ENCODE data around the gene MVB12B.

The MVB12B gene

GRCh38 chr9:126524353-126525077 is 197.9 kb downstream of the MVB12B start:
- no peaks in the 10 kb centered on the region for H3K36me3 ChIP-seq (ENCODE audit: insufficient read depth, low read length)
- H3K27me3 ChIP-seq (ENCODE audit: insufficient read depth, low read length) = peaks cover 58% of the 10 kb centered on the region
- no peak overlapping the region for H2AFZ ChIP-seq (ENCODE audit: low read length, unreplicated experiment)
- no peak overlapping the region for H3K27ac ChIP-seq (ENCODE audit: low read depth, low read length)
- no peaks in the 10 kb centered on the region for H3K4me1 ChIP-seq (ENCODE audit: control insufficient read depth, insufficient read depth, low read length, unreplicated experiment)
- no peaks in the 10 kb centered on the region for H3K79me2 ChIP-seq (ENCODE audit: control insufficient read depth, insufficient read depth, low read length, unreplicated experiment)
- H3K4me3 ChIP-seq (ENCODE audit: low read depth, low read length) = no peak overlapping the region

- no peaks in the 10 kb centered on the region for H3K4me1 ChIP-seq (ENCODE audit: control insufficient read depth, insufficient read depth, low read length, unreplicated experiment)
- H3K27me3 ChIP-seq (ENCODE audit: insufficient read depth, low read length) = peaks cover 40% of the 10 kb centered on the region
- no peak overlapping the region for H3K4me3 ChIP-seq (ENCODE audit: low read depth, low read length)
Observed at GRCh38 chr9:126526218-126527108, 199.8 kb downstream of the MVB12B start.

DNA sequence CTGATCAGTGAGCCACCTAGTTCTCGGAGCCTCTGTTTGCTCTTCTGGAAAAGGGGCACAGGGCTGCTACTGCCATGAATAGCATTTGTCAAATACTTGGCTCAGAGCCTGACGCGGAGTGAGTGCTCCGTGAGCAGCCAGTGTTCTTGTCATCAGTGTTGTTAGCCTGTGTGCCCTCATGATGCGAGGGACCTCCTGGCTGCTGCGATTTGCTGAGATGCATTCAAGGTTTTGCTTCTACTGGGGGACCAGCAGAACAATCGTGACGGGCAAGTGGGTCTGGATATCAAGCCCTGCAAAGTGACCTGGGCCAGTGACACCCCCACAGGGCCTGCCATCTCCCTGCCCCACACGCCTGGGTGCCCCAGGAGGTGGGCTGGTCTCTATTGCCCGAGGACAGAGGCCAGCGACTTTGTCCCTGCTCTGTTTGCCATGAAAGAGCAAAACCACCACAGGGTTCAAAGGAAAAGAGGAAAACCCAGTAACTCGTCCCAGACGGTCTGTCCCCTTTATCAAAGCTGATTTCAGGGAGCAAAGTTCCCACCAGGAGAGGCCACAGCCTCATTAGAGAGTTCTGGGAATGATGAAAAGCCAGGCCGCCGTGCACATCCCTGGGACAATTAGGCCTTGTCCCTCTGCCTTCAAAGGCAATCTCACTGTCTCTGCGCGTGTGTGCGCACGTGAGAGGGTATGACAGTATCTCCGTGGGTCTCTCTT is 200.6 kb downstream of the MVB12B start:
- Histone ChIP-seq H3K4me1 (ENCODE audit: control insufficient read depth, insufficient read depth, low read length, unreplicated experiment) (no peaks in the 10 kb centered on the region), H3K36me3 (ENCODE audit: insufficient read depth, low read length) (no peaks in the 10 kb centered on the region), H3K79me2 (ENCODE audit: control insufficient read depth, insufficient read depth, low read length, unreplicated experiment) (no peaks in the 10 kb centered on the region), H3K4me3 (ENCODE audit: low read depth, low read length) (no peak overlapping the region), H3K27me3 (ENCODE audit: insufficient read depth, low read length) (peaks cover 32% of the 10 kb centered on the region), H2AFZ (ENCODE audit: low read length, unreplicated experiment) (no peak overlapping the region), H3K27ac (ENCODE audit: low read depth, low read length) (no peak overlapping the region)

More at GRCh38 chr9:126526218-126527108, 199.8 kb downstream of the MVB12B start:
- Histone ChIP-seq H2AFZ (ENCODE audit: low read length, unreplicated experiment) (no peak overlapping the region), H3K27ac (ENCODE audit: low read depth, low read length) (no peak overlapping the region), H3K36me3 (ENCODE audit: insufficient read depth, low read length) (no peaks in the 10 kb centered on the region), H3K79me2 (ENCODE audit: control insufficient read depth, insufficient read depth, low read length, unreplicated experiment) (no peaks in the 10 kb centered on the region)

- H3K27me3 ChIP-seq (ENCODE audit: insufficient read depth, low read length) = peaks cover 31% of the 10 kb centered on the region
- no peaks in the 10 kb centered on the region for H3K79me2 ChIP-seq (ENCODE audit: control insufficient read depth, insufficient read depth, low read length, unreplicated experiment)
- H2AFZ ChIP-seq (ENCODE audit: low read length, unreplicated experiment) = no peak overlapping the region
- H3K4me1 ChIP-seq (ENCODE audit: control insufficient read depth, insufficient read depth, low read length, unreplicated experiment) = no peaks in the 10 kb centered on the region
- H3K4me3 ChIP-seq (ENCODE audit: low read depth, low read length) = no peak overlapping the region
- H3K36me3 ChIP-seq (ENCODE audit: insufficient read depth, low read length) = no peaks in the 10 kb centered on the region
- H3K27ac ChIP-seq (ENCODE audit: low read depth, low read length) = no peak overlapping the region
Observed at GRCh38 chr9:126528111-126528510, 201.5 kb downstream of the MVB12B start.

- H3K4me1 ChIP-seq (ENCODE audit: control insufficient read depth, insufficient read depth, low read length, unreplicated experiment) = no peaks in the 10 kb centered on the region
- no peak overlapping the region for H3K4me3 ChIP-seq (ENCODE audit: low read depth, low read length)
- no peak overlapping the region for H2AFZ ChIP-seq (ENCODE audit: low read length, unreplicated experiment)
- H3K27me3 ChIP-seq (ENCODE audit: insufficient read depth, low read length) = peaks cover 38% of the 10 kb centered on the region
- no peaks in the 10 kb centered on the region for H3K79me2 ChIP-seq (ENCODE audit: control insufficient read depth, insufficient read depth, low read length, unreplicated experiment)
- no peaks in the 10 kb centered on the region for H3K36me3 ChIP-seq (ENCODE audit: insufficient read depth, low read length)
- H3K27ac ChIP-seq (ENCODE audit: low read depth, low read length) = no peak overlapping the region
Observed at GRCh38 chr9:126528915-126529314, 202.3 kb downstream of the MVB12B start.

GRCh38 chr9:126531035-126531571 is 204.5 kb downstream of the MVB12B start:
- H3K27me3 ChIP-seq (ENCODE audit: insufficient read depth, low read length) = peaks cover 38% of the 10 kb centered on the region
- H3K79me2 ChIP-seq (ENCODE audit: control insufficient read depth, insufficient read depth, low read length, unreplicated experiment) = no peaks in the 10 kb centered on the region
- H3K27ac ChIP-seq (ENCODE audit: low read depth, low read length) = no peak overlapping the region
- no peaks in the 10 kb centered on the region for H3K36me3 ChIP-seq (ENCODE audit: insufficient read depth, low read length)
- H3K4me1 ChIP-seq (ENCODE audit: control insufficient read depth, insufficient read depth, low read length, unreplicated experiment) = no peaks in the 10 kb centered on the region
- no peak overlapping the region for H2AFZ ChIP-seq (ENCODE audit: low read length, unreplicated experiment)
- no peak overlapping the region for H3K4me3 ChIP-seq (ENCODE audit: low read depth, low read length)

DNA sequence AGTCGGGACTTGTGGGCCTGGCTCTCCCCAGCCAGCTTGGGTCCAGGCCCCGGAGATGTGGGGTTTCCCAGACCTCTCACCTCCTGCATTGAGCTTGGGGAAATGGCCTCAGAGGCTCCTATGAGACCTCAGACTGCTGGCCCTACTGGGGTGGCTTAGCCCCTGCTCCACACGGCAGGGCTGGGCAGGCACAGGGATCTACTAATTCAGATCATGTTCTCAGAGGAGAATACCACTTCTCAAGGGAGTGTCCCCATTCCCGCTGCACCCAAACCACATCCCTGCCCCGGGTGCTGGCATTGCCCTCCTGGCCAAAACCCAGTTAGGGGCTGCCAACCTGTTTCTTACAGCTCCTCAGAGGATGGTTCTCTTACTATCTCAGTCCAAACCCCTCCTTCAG is 205.0 kb downstream of the MVB12B start:
- Histone ChIP-seq H2AFZ (ENCODE audit: low read length, unreplicated experiment) (no peak overlapping the region), H3K4me1 (ENCODE audit: control insufficient read depth, insufficient read depth, low read length, unreplicated experiment) (no peaks in the 10 kb centered on the region), H3K4me3 (ENCODE audit: low read depth, low read length) (no peak overlapping the region), H3K27me3 (ENCODE audit: insufficient read depth, low read length) (peaks cover 38% of the 10 kb centered on the region), H3K36me3 (ENCODE audit: insufficient read depth, low read length) (no peaks in the 10 kb centered on the region), H3K27ac (ENCODE audit: low read depth, low read length) (no peak overlapping the region), H3K79me2 (ENCODE audit: control insufficient read depth, insufficient read depth, low read length, unreplicated experiment) (no peaks in the 10 kb centered on the region)

DNA sequence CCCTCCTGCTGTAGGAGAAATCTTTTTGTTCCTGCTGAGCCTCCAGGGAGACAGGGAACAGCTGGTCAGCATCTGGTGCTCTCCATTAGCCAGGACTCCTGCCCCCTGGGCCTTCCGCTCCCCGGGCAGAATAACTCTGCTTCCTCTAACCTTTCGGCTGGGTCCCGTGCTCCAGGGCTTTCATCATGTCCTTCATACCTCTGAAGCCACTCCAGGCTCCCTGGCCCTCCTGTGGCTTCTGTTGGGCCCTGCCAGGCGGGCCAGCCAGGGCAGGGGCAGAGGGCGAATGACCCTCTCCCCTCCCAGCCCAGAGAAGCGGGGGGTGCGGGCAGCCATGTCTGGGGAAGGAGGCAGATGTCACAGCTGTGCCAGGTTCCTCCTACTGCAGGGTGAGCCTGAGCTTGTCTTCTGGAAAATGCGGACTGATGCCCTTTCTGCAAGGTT is 205.4 kb downstream of the MVB12B start:
- Histone ChIP-seq H3K27me3 (ENCODE audit: insufficient read depth, low read length) (peaks cover 42% of the 10 kb centered on the region), H2AFZ (ENCODE audit: low read length, unreplicated experiment) (no peak overlapping the region)

DNA sequence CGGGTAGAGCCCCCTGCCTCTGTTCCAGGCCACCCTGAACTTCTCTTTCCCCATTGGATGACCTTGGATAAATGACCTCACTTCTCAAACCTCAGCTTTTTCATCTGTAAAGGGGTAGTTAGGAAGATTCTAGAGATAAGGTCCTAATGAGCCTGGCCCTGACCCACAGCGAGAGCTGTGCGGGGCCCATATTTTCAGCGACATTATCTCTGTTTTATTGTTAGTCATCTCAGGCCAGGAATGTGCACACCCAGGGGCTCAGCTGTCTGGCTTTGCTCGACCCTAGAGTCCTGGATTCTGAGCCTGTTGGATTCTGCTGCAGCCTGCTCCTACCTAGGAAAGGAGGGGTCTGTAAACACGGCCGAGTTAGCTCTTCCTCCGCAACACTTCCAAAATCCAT is 205.9 kb downstream of the MVB12B start:
- Histone ChIP-seq H3K79me2 (ENCODE audit: control insufficient read depth, insufficient read depth, low read length, unreplicated experiment) (no peaks in the 10 kb centered on the region), H3K4me1 (ENCODE audit: control insufficient read depth, insufficient read depth, low read length, unreplicated experiment) (no peaks in the 10 kb centered on the region), H3K4me3 (ENCODE audit: low read depth, low read length) (no peak overlapping the region), H3K36me3 (ENCODE audit: insufficient read depth, low read length) (no peaks in the 10 kb centered on the region), H2AFZ (ENCODE audit: low read length, unreplicated experiment) (no peak overlapping the region), H3K27ac (ENCODE audit: low read depth, low read length) (no peak overlapping the region), H3K27me3 (ENCODE audit: insufficient read depth, low read length) (peaks cover 47% of the 10 kb centered on the region)

More for the DNA sequence above, 205.4 kb downstream of the MVB12B start:
- Histone ChIP-seq H3K27ac (ENCODE audit: low read depth, low read length) (no peak overlapping the region), H3K79me2 (ENCODE audit: control insufficient read depth, insufficient read depth, low read length, unreplicated experiment) (no peaks in the 10 kb centered on the region), H3K4me1 (ENCODE audit: control insufficient read depth, insufficient read depth, low read length, unreplicated experiment) (no peaks in the 10 kb centered on the region), H3K36me3 (ENCODE audit: insufficient read depth, low read length) (no peaks in the 10 kb centered on the region), H3K4me3 (ENCODE audit: low read depth, low read length) (no peak overlapping the region)

All from ACC112 (cell line).